Stomach (tissue), 4 donors: ENCODE data around the gene CSGALNACT2.

Source experiments
- CTCF ChIP-seq, 7 experiments: fragments of 450-650 bp in 4 of 7; fragments of 200-600 bp in 3 of 7; sonication (generic) in 3 of 7; IDR thresholded peaks; one replicate each; pipeline ENCODE4 v1.5.1; 2016 to 2019; ENCODE audit warnings: antibody characterized with exemption in 7 of 7, control low read depth in 2 of 7, mild to moderate bottlenecking in 1 of 7
- POLR2AphosphoS5 ChIP-seq, 3 donors: sonication (generic); formaldehyde crosslinking; IDR thresholded peaks; one replicate each; pipeline ENCODE4 v1.6.1; 2016; ENCODE audit warnings: antibody characterized with exemption in 3 of 3

- no peak for TF ChIP-seq CTCF (IDR thresholded peaks at IDR 0.05)
- no peak for TF ChIP-seq POLR2AphosphoS5 (IDR thresholded peaks at IDR 0.05)
Observed at GRCh38 chr10:43215758-43216455, 77.7 kb downstream of the CSGALNACT2 start.
